GM12891 (cell line): Measurements from ENCODE around the gene PJVK.

Experiments used
- POLR2A ChIP-seq: IDR thresholded peaks from 2 replicates; pipeline ENCODE4 v1.6.1; 2011; ENCODE audit warnings: low read depth, low read length, control low read depth
- POLR2AphosphoS5 ChIP-seq: IDR thresholded peaks from 2 replicates; pipeline ENCODE4 v1.6.1; 2011; ENCODE audit warnings: low read depth, low read length, control low read depth
- TAF1 ChIP-seq: IDR thresholded peaks from 2 replicates; pipeline ENCODE4 v1.6.1; 2011; ENCODE audit warnings: low read depth, low read length, control low read depth

- TF ChIP-seq POLR2A (no peak), POLR2AphosphoS5 (no peak), TAF1 (no peak)
These were observed 57.5 kb downstream of the PJVK start for GRCh38 chr2:178508646-178509045.
